Thoracic aorta (tissue), 2 donors: ENCODE results near the gene RAB5A. TPM values are rescaled to one million over a fixed set of nuclear protein-coding genes. Genes with fewer than 3 reads are reported as not detected.
"Not testable (repeated sequence)": the region's sequence is repeated elsewhere in the genome, so short reads cannot be mapped to it uniquely, and the experiment has no call there.

Experiments used
- ATAC-seq: fragments of 150-250 bp; one replicate; pipeline ENCODE4 v1.8.0; 2017; ENCODE audit warnings: low read depth; ENCODE audit not compliant: insufficient number of reproducible peaks, low FRiP score
- DNase-seq: peaks from one replicate; pipeline ENCODE4 v3.0.0-alpha.2; 2020; ENCODE audit warnings: low spot score
- H3K27ac ChIP-seq, 2 donors: fragments of 200-600 bp; sonication (generic); 1 replicate in 1 of 2; 2 replicates in 1 of 2; pipeline ENCODE4 v1.5.1; 2016; ENCODE audit warnings: mild to moderate bottlenecking in 2 of 2, moderate library complexity in 2 of 2
- H3K27me3 ChIP-seq: fragments of 200-600 bp; sonication (generic); replicated peaks from 2 replicates; pipeline ENCODE4 v1.6.0; 2016; ENCODE audit warnings: mild to moderate bottlenecking; ENCODE audit not compliant: insufficient read depth
- H3K36me3 ChIP-seq: fragments of 200-600 bp; sonication (generic); one replicate; pipeline ENCODE4 v1.5.1; 2016
- H3K4me1 ChIP-seq, 2 donors: fragments of 200-600 bp; sonication (generic); 1 replicate in 1 of 2; 2 replicates in 1 of 2; pipeline versions ENCODE4 v1.5.1 to v1.6.0; 2016; ENCODE audit warnings: low read depth in 2 of 2, mild to moderate bottlenecking in 1 of 2; ENCODE audit not compliant: control insufficient read depth in 1 of 2
- H3K4me3 ChIP-seq: fragments of 200-600 bp; sonication (generic); 2 replicates; pipeline ENCODE4 v1.5.1; 2016; ENCODE audit warnings: mild to moderate bottlenecking
- H3K9me3 ChIP-seq: fragments of 200-600 bp; sonication (generic); 2 replicates; pipeline ENCODE4 v1.5.1; 2016
- CTCF ChIP-seq: fragments of 200-600 bp; sonication (generic); IDR thresholded peaks from one replicate; pipeline ENCODE4 v1.5.1; 2019; ENCODE audit warnings: antibody characterized with exemption
- total RNA-seq, 2 donors: library from RNA; depleted of rRNA; stranded (reverse); fragments of >200 nt; gene quantifications; one replicate each; pipeline versions ENCODE4 v1.1.0 to v1.2.3, GENCODE V29; 2016

Gene RAB5A
- total RNA-seq, 2 donors from 2014 or later: 86.0 to 86.8 TPM

GRCh38 chr3:19948226-19948591, 1.3 kb downstream of the RAB5A start:
- TF ChIP-seq CTCF: no peak
- Histone ChIP-seq H3K36me3 (no peaks in the 10 kb centered on the region), H3K27me3 (no peaks in the 10 kb centered on the region), H3K4me1 (peaks cover 22 to 54% of the 10 kb centered on the region in 2 donors), H3K9me3 (no peaks in the 10 kb centered on the region), H3K4me3 (peak overlapping the region; percentile 84), H3K27ac (peak overlapping the region; percentile 96)
- ATAC-seq: no peak
- DNase-seq: no peak

- no peaks in the 10 kb centered on the region for H3K36me3 ChIP-seq
- ATAC-seq (no peak), DNase-seq (no peak)
- no peak for TF ChIP-seq CTCF
- H3K9me3 ChIP-seq: no peaks in the 10 kb centered on the region
- no peaks in the 10 kb centered on the region for H3K27me3 ChIP-seq
- no peak overlapping the region for H3K4me3 ChIP-seq
- peaks cover 22 to 66% of the 10 kb centered on the region in 2 donors for H3K4me1 ChIP-seq
- H3K27ac ChIP-seq: no peak overlapping the region
Measured at GRCh38 chr3:19950316-19950715, 3.4 kb downstream of the RAB5A start.

GRCh38 chr3:19954676-19955075, 7.8 kb downstream of the RAB5A start:
- no peak overlapping the region for H3K27ac ChIP-seq
- H3K4me1 ChIP-seq: peaks cover 16 to 50% of the 10 kb centered on the region in 2 donors
- H3K27me3 ChIP-seq: no peaks in the 10 kb centered on the region
- H3K9me3 ChIP-seq: no peaks in the 10 kb centered on the region
- DNase-seq: no peak
- H3K36me3 ChIP-seq: no peaks in the 10 kb centered on the region
- ATAC-seq: no peak
- no peak for TF ChIP-seq CTCF
- no peak overlapping the region for H3K4me3 ChIP-seq

- H3K9me3 ChIP-seq, H3K4me3 ChIP-seq, H3K27me3 ChIP-seq, ATAC-seq, DNase-seq, H3K27ac ChIP-seq, H3K36me3 ChIP-seq: not testable (repeated sequence)
- H3K4me1 ChIP-seq: peaks cover 5 to 35% of the 10 kb centered on the region in 2 donors
Measured at GRCh38 chr3:19957354-19957753, 10.5 kb downstream of the RAB5A start.

- ATAC-seq (no peak), DNase-seq (no peak)
- TF ChIP-seq CTCF: no peak
- Histone ChIP-seq H3K4me1 (peaks cover 5 to 29% of the 10 kb centered on the region in 2 donors), H3K36me3 (no peaks in the 10 kb centered on the region), H3K27me3 (no peaks in the 10 kb centered on the region), H3K4me3 (no peak overlapping the region), H3K27ac (no peak overlapping the region), H3K9me3 (no peaks in the 10 kb centered on the region)
Measured at GRCh38 chr3:19959505-19959904, 12.6 kb downstream of the RAB5A start.

- DNase-seq (no peak), ATAC-seq (no peak)
- Histone ChIP-seq H3K27ac (no peak overlapping the region), H3K27me3 (no peaks in the 10 kb centered on the region), H3K36me3 (no peaks in the 10 kb centered on the region), H3K4me3 (no peak overlapping the region), H3K4me1 (peaks cover 5 to 24% of the 10 kb centered on the region in 2 donors), H3K9me3 (no peaks in the 10 kb centered on the region)
- TF ChIP-seq CTCF: no peak
Measured at GRCh38 chr3:19960696-19961095, 13.8 kb downstream of the RAB5A start.
